ENCODE measurements around the gene TNFRSF13B.
"Not testable (repeated sequence)": the region's sequence is repeated elsewhere in the genome, so short reads cannot be mapped to it uniquely, and the experiment has no call there.

TNFRSF13B gene

GRCh38 chr17:16987066-16987829, 15.3 kb upstream of the TNFRSF13B start:
- no peak for DNase-seq (ENCODE audit: low read depth in 2 of 2)

- DNase-seq (ENCODE audit: low read depth in 2 of 2), result no peak
Measured at GRCh38 chr17:16986391-16986790, 14.5 kb upstream of the TNFRSF13B start.

- DNase-seq (ENCODE audit: low read depth in 2 of 2), result no peak
Measured at GRCh38 chr17:16981928-16982327, 10.0 kb upstream of the TNFRSF13B start.

GRCh38 chr17:16980813-16981731, 9.2 kb upstream of the TNFRSF13B start:
- no peak for DNase-seq (ENCODE audit: low read depth in 2 of 2)

GRCh38 chr17:16980061-16980460, 8.1 kb upstream of the TNFRSF13B start:
- DNase-seq (ENCODE audit: low read depth in 2 of 2), result no peak

- DNase-seq (ENCODE audit: low read depth in 2 of 2), result not testable (repeated sequence)
Measured at GRCh38 chr17:16979237-16979823, 7.4 kb upstream of the TNFRSF13B start.

- no peak for DNase-seq (ENCODE audit: low read depth in 2 of 2)
Measured at GRCh38 chr17:16977932-16978331, 6.0 kb upstream of the TNFRSF13B start.

GRCh38 chr17:16976725-16977550, 5.0 kb upstream of the TNFRSF13B start:
- no peak for DNase-seq (ENCODE audit: low read depth in 2 of 2)

- no peak for DNase-seq (ENCODE audit: low read depth in 2 of 2)
Measured at GRCh38 chr17:16975744-16976625, 4.1 kb upstream of the TNFRSF13B start.

GRCh38 chr17:16975277-16975651, 3.3 kb upstream of the TNFRSF13B start:
- no peak for DNase-seq (ENCODE audit: low read depth in 2 of 2)

- DNase-seq (ENCODE audit: low read depth in 2 of 2), result no peak
Measured at GRCh38 chr17:16974569-16975276, 2.8 kb upstream of the TNFRSF13B start.

GRCh38 chr17:16973760-16974540, 2.0 kb upstream of the TNFRSF13B start:
- no peak for DNase-seq (ENCODE audit: low read depth in 2 of 2)

- not testable (repeated sequence) for DNase-seq (ENCODE audit: low read depth in 2 of 2)
Measured at GRCh38 chr17:16973043-16973442, 1.1 kb upstream of the TNFRSF13B start.

- DNase-seq (ENCODE audit: low read depth in 2 of 2), result no peak
Measured at GRCh38 chr17:16972346-16972745, 428 bp upstream of the TNFRSF13B start.

GRCh38 chr17:16969931-16970906, 1.7 kb downstream of the TNFRSF13B start:
- DNase-seq (ENCODE audit: low read depth in 2 of 2), result no peak

- DNase-seq (ENCODE audit: low read depth in 2 of 2), result no peak
Measured at GRCh38 chr17:16968786-16969185, 3.1 kb downstream of the TNFRSF13B start.

- DNase-seq (ENCODE audit: low read depth in 2 of 2), result no peak
Measured at GRCh38 chr17:16962804-16963203, 9.1 kb downstream of the TNFRSF13B start.

- DNase-seq (ENCODE audit: low read depth in 2 of 2), result no peak
Measured at GRCh38 chr17:16961792-16962191, 10.1 kb downstream of the TNFRSF13B start.
